GM19035 (cell line): ENCODE data around the gene ZNF217.
"Not testable (repeated sequence)": the region's sequence is repeated elsewhere in the genome, so short reads cannot be mapped to it uniquely, and the experiment has no call there.

Experiments used
- ATAC-seq: cut with Tn5 transposase; IDR thresholded peaks from one replicate; pipeline ENCODE4 v1.9.1; 2021; ENCODE audit not compliant: unreplicated experiment

The ZNF217 gene

DNA sequence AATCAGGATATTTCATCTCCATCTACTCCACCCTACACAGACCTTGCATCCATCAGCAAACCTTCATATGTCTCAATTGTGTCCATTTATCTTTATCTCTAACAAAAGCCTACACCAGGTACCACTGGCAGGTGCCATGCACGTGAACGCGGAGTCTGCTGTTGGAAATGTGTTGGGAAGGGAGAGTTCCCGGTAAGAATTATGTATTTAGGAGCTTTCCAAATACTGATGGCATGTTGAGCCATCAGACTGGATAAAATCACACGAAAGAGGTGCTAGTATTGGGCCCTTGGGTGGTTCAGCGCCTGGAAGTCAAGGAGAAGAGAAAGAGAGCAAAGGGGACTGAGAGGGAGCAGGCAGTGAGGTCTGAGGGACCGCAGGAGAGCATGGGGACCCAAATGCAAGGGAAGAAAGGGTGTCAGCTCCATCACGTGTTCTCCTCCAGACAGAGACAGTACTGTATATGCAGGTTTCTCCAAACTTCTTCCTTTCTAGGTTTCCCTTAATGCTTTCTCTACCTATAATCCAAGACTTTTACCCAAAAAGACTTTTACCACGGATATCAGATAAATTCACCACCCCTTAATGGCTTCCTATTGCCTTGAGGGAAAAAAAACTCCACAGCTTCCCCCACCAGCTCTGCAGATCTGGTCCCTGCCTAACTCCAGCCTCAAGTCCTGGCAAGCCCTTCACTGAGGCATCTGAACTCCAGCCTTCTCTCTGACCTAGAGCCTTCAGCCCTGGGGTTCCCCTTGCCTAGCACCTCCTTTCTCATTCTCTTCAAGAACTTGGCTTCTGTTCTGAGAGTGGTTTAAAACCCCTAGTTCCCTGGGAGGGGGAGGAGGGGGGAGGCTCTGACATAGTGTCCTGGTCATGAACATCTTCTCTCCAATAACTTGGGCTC is 4.8 kb upstream of the ZNF217 start:
- no peak for ATAC-seq

DNA sequence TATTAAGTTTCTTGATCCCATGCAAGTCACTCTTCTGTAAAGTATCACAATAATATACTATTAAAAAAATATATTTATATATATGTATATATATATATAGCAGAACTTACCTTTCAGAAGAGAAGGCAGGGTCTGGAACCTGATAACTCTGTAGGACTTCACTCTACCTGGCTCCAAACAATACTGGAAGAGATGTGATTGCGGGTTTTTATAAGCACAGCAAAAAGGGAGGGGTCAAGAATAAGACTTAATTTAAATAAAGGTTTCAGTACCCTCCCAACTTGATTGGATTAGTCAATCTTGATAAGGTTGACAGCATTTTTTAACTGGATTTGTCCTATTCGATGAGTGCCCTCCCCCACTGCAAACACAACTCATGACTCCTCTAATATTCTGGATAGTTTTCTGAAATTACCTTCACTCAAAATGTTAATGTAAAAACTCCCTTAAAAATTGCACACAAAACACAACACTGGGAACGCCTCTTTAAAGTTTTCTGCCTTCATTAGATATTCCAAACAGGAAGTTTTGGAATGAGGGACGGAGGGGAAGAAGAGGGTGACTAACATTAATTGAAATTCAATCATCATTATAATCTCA is 4.0 kb upstream of the ZNF217 start:
- no peak for ATAC-seq

- no peak for ATAC-seq
Observed at GRCh38 chr20:53597030-53597482, 3.4 kb upstream of the ZNF217 start.

- not testable (repeated sequence) for ATAC-seq
Observed at GRCh38 chr20:53596189-53597001, 2.8 kb upstream of the ZNF217 start.

DNA sequence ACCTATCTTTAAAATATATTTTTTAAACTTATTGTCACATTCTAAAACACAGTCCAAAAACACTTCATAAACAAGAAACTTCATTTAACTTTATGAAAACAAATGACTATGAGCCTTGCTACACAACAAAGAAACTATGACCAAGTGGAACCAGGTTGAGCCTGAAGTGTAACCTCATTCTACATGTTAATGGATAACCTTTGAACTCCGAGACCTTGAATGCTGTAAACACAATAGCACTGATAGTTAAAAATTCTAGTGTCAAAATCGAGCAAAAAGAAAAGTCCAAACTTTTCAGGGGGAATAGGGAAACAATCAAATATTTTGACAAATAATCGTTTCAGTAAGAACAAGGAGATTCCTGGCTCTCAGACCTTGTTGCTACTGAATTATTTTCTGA is 2.1 kb upstream of the ZNF217 start:
- not testable (repeated sequence) for ATAC-seq

DNA sequence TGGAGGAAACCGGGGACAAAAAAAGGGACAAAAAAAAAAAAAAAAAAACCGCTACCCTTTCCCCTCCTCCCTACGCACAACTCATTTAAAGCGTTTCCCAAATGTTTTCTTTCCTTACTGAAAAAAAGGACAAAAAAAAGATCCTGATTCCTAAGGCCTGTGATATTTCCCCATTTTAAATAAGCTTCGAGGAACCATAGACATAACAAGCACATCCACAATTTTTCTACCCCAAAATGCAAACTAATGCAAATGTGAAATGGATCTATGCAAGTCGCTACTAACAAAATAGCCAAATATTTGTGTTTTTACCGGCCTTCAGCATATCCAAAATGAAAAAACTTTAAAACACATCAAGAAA is 1.4 kb upstream of the ZNF217 start:
- ATAC-seq = no peak

DNA sequence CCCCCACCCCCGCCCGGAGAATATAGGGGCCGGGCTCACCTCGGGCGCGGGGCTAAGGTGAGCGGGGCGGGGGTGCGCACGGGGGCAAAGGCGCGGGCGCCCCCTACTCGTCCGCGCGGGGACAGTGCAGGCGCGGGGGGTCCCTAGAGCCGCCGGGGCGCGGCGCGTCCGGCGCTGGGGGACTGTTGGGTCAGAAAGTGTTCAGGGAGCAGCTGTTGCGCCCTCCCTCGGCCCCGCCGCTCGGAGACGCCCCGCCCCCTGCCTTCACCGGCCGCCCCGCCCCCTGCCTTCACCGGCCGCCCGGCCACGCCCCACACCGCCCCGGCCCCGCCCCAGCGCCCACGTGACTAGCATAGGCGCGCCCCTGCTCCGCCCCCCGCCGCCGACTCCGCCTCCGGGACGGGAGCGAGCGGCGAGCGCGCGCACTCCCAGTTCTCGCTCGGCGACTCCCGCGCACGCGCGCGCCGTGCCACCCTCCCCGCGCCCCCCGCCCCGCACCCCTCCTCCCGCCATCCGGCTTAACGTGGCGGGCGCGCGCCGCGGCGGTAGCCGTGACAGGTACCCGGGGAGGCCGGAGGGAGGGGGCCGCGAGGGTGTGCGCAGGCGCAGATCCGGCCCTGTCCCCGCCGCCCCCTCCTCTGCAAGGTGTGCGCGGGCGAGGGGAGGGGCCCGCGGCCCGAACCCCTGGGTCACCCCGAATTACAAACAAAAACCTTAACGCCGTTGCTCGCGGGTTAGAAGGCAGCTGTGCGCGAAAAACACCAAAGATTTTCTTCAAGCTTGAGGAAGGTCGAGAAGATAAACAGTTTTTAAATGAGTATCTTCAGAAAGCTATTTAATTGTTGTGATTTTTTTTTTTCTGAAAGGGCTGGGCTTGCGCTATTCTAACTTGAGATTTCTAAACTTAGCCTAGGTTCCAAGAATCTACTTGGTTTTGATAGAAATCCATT is 704 bp upstream of the ZNF217 start:
- peak; percentile 71 for ATAC-seq

DNA sequence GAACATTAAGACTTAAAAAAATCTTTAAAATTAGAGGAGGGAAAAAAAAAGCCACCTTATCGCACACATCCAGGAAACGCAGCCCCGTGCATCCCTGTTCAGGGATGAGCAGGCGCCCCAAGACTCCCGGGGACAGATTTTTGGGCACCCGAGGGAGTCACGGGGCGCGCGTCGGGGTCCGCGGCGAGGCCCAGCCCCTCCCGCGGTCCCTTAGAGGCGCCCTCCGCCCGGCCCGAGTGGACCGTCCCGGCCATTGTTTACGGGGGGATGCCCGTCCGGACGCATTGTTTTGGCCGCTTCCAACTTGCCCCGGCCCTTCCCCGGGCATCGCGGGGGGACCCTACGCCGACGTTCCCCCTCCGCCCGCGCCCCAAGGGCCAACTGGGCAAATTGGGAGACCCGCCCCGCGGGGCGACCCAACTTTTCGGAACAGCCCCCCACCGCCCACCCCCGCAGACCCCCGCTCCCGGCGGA is 610 bp downstream of the ZNF217 start:
- no peak for ATAC-seq

- peak; percentile 15 for ATAC-seq
Observed at GRCh38 chr20:53592454-53592991, 1.1 kb downstream of the ZNF217 start.

DNA sequence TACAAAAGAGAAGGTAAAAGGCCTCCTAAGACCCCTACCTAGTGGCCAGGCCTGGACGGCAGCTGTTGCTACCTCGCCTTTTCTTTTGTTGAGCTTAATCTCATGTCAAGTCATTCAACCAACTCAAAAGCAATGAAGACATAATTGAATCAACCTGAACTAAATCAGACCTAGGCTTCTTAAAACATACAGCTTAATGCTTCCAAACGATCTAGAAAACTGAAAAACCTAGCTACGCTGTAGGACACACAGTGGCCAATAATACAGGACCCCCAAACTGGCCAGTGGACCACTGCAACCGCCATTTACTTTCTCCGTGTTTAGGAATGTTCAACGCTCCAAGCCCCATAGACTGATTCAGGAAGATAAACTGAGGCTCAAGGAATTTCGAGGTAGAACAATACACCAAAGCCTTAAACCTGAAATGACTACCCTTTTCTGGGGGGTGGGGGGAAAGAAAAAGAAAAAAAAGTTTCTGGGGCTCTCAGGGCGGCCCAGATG is 1.6 kb downstream of the ZNF217 start:
- ATAC-seq = not testable (repeated sequence)

- not testable (repeated sequence) for ATAC-seq
Observed at GRCh38 chr20:53591206-53591741, 2.4 kb downstream of the ZNF217 start.

DNA sequence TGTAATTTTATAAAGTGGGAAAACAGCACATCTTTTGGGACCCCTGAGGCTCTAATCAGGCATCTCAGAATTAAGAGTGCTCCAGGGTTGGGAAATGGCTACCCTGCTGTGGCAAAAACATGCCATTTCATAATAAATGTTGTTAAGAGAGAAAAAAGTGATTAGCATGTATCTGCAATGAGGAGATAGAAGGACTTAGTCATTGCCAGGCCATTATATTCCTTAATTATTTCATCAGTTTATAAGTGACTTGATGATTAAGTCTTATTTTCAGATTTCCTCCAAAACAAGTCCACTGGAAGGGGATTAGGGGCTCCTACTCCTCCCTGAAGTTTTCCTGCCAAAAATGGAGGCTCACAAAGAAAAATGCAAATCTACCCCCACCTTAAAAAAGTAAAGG is 3.0 kb downstream of the ZNF217 start:
- ATAC-seq = not testable (repeated sequence)

DNA sequence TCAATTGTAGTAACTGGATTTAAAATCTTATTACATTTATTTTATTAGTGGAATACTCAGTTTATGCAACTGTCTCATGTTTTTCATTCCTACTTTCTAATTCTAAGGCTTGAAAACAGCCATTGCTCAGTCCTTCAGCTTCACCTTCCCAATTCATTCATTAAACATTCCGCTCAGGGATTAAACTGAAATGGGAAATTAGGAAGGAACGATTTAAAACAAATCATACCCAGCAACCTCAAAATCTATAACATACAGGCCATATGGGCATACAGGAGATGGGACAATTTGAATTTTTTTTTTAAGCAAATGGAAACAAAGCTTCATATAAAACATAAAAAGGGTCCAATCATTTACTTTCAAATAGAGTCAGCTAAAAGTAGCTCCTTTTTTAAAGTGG is 3.5 kb downstream of the ZNF217 start:
- not testable (repeated sequence) for ATAC-seq

DNA sequence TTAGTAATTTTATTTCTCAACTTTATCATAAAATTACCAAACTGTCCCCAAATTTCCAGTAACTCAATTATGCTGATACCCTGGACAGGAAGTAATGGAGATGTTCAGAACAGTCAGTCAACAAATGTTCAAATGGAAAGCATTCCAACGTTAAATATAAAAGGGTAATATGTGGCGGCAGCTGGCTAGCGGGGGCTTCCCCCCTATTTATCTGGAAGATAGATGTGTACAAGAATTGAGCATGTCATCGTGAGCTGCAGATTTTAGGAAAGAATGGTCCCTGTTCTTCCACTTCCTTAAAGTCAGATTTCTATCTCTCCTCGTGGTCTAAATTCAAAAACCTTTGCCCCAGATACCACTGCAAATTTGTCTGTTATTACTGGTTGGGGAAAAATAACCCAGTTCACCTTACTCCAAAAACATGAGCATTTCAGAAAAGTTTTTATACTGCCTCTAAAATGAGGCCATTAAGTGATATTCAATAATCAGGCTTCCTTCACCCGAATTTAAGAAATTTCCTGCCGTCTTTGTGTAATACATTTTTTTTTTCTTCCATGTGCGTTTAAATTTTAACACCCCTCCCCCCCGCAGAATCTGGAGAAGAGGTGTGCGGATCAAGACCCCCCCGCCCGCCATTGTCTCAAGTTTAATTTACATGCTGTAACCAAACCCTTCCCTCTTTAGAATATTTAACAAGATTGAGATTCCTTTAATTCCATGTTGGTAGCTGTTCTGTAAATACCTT is 4.1 kb downstream of the ZNF217 start:
- not testable (repeated sequence) for ATAC-seq

- ATAC-seq = not testable (repeated sequence)
Observed at GRCh38 chr20:53587157-53587703, 6.4 kb downstream of the ZNF217 start.

DNA sequence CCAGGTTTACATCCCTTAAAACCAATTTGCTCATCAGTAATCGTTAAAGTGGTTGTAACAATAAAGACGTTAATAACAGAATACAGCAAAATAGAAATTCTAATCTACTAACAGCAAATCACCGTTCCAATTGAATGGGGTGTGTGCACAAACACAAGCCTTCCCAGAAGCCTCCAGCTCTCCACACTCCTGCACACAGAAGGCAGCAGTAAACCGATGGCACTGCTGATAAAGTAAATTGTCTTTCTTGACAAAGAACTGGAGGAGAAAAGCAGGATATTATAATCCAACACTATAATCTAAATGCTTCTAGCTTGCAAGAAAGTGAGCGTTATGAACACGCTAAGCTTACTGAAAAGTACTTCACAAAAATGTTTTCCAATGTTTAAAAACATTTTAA is 7.0 kb downstream of the ZNF217 start:
- ATAC-seq = no peak

DNA sequence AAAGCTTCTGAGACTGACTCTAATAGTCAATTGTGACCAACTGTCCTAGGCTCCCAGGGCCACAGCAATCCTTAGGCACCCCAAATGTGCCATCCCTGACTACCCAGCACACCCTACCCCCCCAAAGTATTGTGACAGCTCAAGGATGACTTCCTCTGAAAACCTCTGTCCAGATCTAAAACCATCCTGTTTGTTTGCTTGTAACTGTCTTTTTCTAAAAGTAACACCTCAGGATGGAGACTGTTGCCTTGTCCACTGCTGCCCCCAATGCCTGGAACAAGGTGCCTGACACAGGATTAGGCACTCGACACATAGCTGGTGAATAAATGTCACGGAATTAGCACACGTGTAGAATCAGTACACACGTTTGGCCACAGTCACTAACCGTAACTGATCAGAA is 7.7 kb downstream of the ZNF217 start:
- ATAC-seq = not testable (repeated sequence)

DNA sequence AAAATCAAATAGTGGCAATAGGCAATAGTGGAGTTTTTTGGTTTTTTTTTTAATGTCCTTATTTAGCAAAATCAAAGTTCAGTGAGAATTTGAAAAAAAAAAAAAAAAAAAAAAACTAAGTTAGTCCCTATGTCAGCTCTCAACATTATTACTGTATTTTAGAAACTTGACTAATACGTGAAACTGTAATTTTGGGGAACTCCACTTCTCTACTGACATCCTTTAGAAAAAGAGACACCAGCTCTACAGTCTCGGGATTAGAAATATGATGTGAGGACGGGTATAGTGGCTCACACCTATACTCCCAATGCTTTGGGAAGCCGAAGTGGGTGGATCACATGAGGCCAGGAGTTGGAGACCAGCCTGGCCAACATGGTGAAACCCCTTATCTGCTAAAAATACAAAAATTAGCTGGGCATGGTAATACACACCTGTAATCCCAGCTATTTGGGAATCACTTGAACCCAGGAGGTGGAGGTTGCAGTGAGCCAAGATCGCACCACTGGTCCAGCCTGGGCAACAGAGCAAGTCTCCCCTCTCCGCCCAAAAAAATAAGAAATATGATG is 8.6 kb downstream of the ZNF217 start:
- peak; percentile 33 for ATAC-seq
